Liver (tissue), 3 donors: ENCODE data around the gene GRIA1.

Experiments
- ATF3 ChIP-seq: IDR thresholded peaks from 2 replicates; pipeline ENCODE4 v1.6.1; 2016; ENCODE audit warnings: antibody characterized with exemption
- CTCF ChIP-seq: fragments of 150-350 bp; IDR thresholded peaks from 2 replicates; pipeline ENCODE4 v1.5.1; 2017; ENCODE audit warnings: improper control_type of control experiment, low read depth, low read length; ENCODE audit not compliant: missing input control
- GABPA ChIP-seq, 2 donors: IDR thresholded peaks in 1 of 2; conservative IDR thresholded peaks in 1 of 2; 2 replicates each; pipeline ENCODE4 v1.6.1; 2016; ENCODE audit warnings: antibody characterized with exemption in 2 of 2, mild to moderate bottlenecking in 1 of 2, moderate library complexity in 1 of 2
- REST ChIP-seq: IDR thresholded peaks from 2 replicates; pipeline ENCODE4 v1.6.1; 2016; ENCODE audit warnings: antibody characterized with exemption, mild to moderate bottlenecking
- RXRA ChIP-seq, 2 donors: IDR thresholded peaks; 2 replicates each; pipeline ENCODE4 v1.6.1; 2017 to 2018; ENCODE audit warnings: antibody characterized with exemption in 2 of 2, mild to moderate bottlenecking in 1 of 2
- SP1 ChIP-seq: IDR thresholded peaks from 2 replicates; pipeline ENCODE4 v1.6.1; 2018; ENCODE audit warnings: antibody characterized with exemption, mild to moderate bottlenecking
- TAF1 ChIP-seq: conservative IDR thresholded peaks from 2 replicates; pipeline ENCODE4 v1.6.1; 2016; ENCODE audit warnings: antibody characterized with exemption, mild to moderate bottlenecking
- YY1 ChIP-seq: IDR thresholded peaks from 2 replicates; pipeline ENCODE4 v1.6.1; 2016; ENCODE audit warnings: antibody characterized with exemption, mild to moderate bottlenecking
- donor health status: healthy.
- donor health status: healthy.

GRCh38 chr5:153749960-153750359 is 259.5 kb downstream of the GRIA1 start:
- no peak for TF ChIP-seq TAF1
- TF ChIP-seq CTCF = no peak
- no peak for TF ChIP-seq SP1
- no peak for TF ChIP-seq GABPA (IDR thresholded peaks at IDR 0.05 in 1 of 2, conservative IDR thresholded peaks at IDR 0.05 in 1 of 2)
- TF ChIP-seq RXRA (IDR thresholded peaks at IDR 0.05) = no peak
- no peak for TF ChIP-seq REST
- TF ChIP-seq YY1 = no peak
- no peak for TF ChIP-seq ATF3
